Upper lobe of left lung (tissue), 6 donors: ENCODE data around the gene HECA. TPM values are rescaled to one million over a fixed set of nuclear protein-coding genes. Genes with fewer than 3 reads are reported as not detected.

Experiments used
- ATAC-seq, 2 donors: fragments of 200-7000 bp; cut with Tn5 transposase; one replicate each; pipeline ENCODE4 v1.9.1; 2022; ENCODE audit warnings: mild to moderate bottlenecking in 2 of 2, moderate library complexity in 2 of 2; ENCODE audit not compliant: low FRiP score in 2 of 2
- DNase-seq, 2 donors: peaks; one replicate each; pipeline ENCODE4 v3.0.0-alpha.2; 2019 to 2020
- H3K27ac ChIP-seq, 4 donors: fragments of 200-600 bp; sonication (generic); one replicate each; pipeline ENCODE4 v1.5.1; 2016 to 2019
- H3K27me3 ChIP-seq, 4 donors: fragments of 200-600 bp; sonication (generic); one replicate each; pipeline ENCODE4 v1.5.1; 2017 to 2019
- H3K36me3 ChIP-seq, 4 donors: fragments of 200-600 bp; sonication (generic); one replicate each; pipeline ENCODE4 v1.5.1; 2016 to 2019
- H3K4me1 ChIP-seq, 4 donors: fragments of 200-600 bp; sonication (generic); one replicate each; pipeline ENCODE4 v1.5.1; 2018 to 2019
- H3K4me3 ChIP-seq, 4 donors: fragments of 200-600 bp; sonication (generic); one replicate each; pipeline ENCODE4 v1.5.1; 2017 to 2019; ENCODE audit warnings: mild to moderate bottlenecking in 2 of 4, moderate library complexity in 1 of 4
- H3K9me3 ChIP-seq, 4 donors: fragments of 200-600 bp; sonication (generic); one replicate each; pipeline ENCODE4 v1.5.1; 2018 to 2019
- CTCF ChIP-seq, 6 experiments: fragments of 450-650 bp in 4 of 6; fragments of 200-600 bp in 2 of 6; sonication (generic) in 2 of 6; IDR thresholded peaks; one replicate each; pipeline ENCODE4 v1.5.1; 2016 to 2019; ENCODE audit warnings: antibody characterized with exemption in 6 of 6
- EP300 ChIP-seq, 4 donors: sonication (generic); formaldehyde crosslinking; IDR thresholded peaks; one replicate each; pipeline ENCODE4 v1.5.1; 2017; ENCODE audit warnings: antibody characterized with exemption in 4 of 4, control low read depth in 2 of 4
- POLR2A ChIP-seq, 4 donors: fragments of 450-650 bp; IDR thresholded peaks; one replicate each; pipeline ENCODE4 v1.5.1; 2016 to 2017; ENCODE audit warnings: antibody characterized with exemption in 4 of 4, mild to moderate bottlenecking in 2 of 4
- POLR2AphosphoS5 ChIP-seq, 2 donors: sonication (generic); formaldehyde crosslinking; IDR thresholded peaks; one replicate each; pipeline ENCODE4 v1.5.1; 2017; ENCODE audit warnings: antibody characterized with exemption in 2 of 2
- WGBS, 2 donors: methylation state at CpG; one replicate each; pipeline ENCODE4 v1.1.5; 2017 to 2018; 5-methylcytosine and 5-hydroxymethylcytosine counted together
- total RNA-seq, 6 donors: library from RNA; depleted of rRNA in 4 of 6; stranded (reverse); fragments of >200 nt in 4 of 6; gene quantifications; one replicate each; pipeline versions ENCODE4 v1.1.0 to v1.2.1, GENCODE V29; 2016 to 2021
- donor health status: DM: no; HTN: no; CAD: no; lungs with moderate emphysema.
- donor health status: DM: no; HTN: yes; CAD: no; lungs with severe emphysema.

HECA gene
- total RNA-seq, 6 donors from 2014 or later: 34.4 to 57.6 (median 41.2) TPM

- no peak overlapping the region for H3K4me3 ChIP-seq
- no peaks in the 10 kb centered on the region for H3K27me3 ChIP-seq
- DNase-seq (no peak), ATAC-seq (no peak)
- H3K9me3 ChIP-seq: no peaks in the 10 kb centered on the region
- TF ChIP-seq CTCF (IDR thresholded peaks at IDR 0.05) (no peak), POLR2A (IDR thresholded peaks at IDR 0.05) (no peak), POLR2AphosphoS5 (IDR thresholded peaks at IDR 0.05) (no peak), EP300 (IDR thresholded peaks at IDR 0.05) (no peak)
- no peak overlapping the region for H3K27ac ChIP-seq
- H3K36me3 ChIP-seq: peaks cover 0 to 54% (median 31%) of the 10 kb centered on the region in 4 donors
- peaks cover 0 to 11% (median 0%) of the 10 kb centered on the region in 4 donors for H3K4me1 ChIP-seq
Observed at GRCh38 chr6:139174961-139175360, 40.1 kb downstream of the HECA start.

- H3K4me1 ChIP-seq: peaks cover 0 to 11% (median 0%) of the 10 kb centered on the region in 4 donors
- WGBS, 2 donors: 56 to 67% methylated on average over 4 of the region's 4 CpGs
- H3K27me3 ChIP-seq: no peaks in the 10 kb centered on the region
- TF ChIP-seq POLR2A (IDR thresholded peaks at IDR 0.05) (no peak), CTCF (IDR thresholded peaks at IDR 0.05) (no peak), POLR2AphosphoS5 (IDR thresholded peaks at IDR 0.05) (no peak), EP300 (IDR thresholded peaks at IDR 0.05) (no peak)
- H3K27ac ChIP-seq: no peak overlapping the region
- no peaks in the 10 kb centered on the region for H3K9me3 ChIP-seq
- DNase-seq: no peak
- ATAC-seq: no peak
- no peak overlapping the region for H3K4me3 ChIP-seq
- H3K36me3 ChIP-seq: peaks cover 0 to 59% (median 31%) of the 10 kb centered on the region in 4 donors
Observed at GRCh38 chr6:139175389-139175948, 40.6 kb downstream of the HECA start.

GRCh38 chr6:139181236-139181635 lies 46.4 kb downstream of the HECA start:
- Histone ChIP-seq H3K27ac (no peak overlapping the region), H3K4me1 (no peaks in the 10 kb centered on the region), H3K36me3 (peaks cover 0 to 48% (median 19%) of the 10 kb centered on the region in 4 donors), H3K27me3 (no peaks in the 10 kb centered on the region), H3K4me3 (no peak overlapping the region), H3K9me3 (no peaks in the 10 kb centered on the region)
- no peak for TF ChIP-seq POLR2AphosphoS5 (IDR thresholded peaks at IDR 0.05)
- TF ChIP-seq CTCF (IDR thresholded peaks at IDR 0.05): no peak
- no peak for TF ChIP-seq POLR2A (IDR thresholded peaks at IDR 0.05)
- no peak for TF ChIP-seq EP300 (IDR thresholded peaks at IDR 0.05)
- ATAC-seq: no peak
- DNase-seq: no peak
- 98 to 99% methylated on average over 6 of the region's 6 CpGs for WGBS, 2 donors

- Histone ChIP-seq H3K27me3 (no peaks in the 10 kb centered on the region), H3K36me3 (peaks cover 0 to 20% (median 5%) of the 10 kb centered on the region in 4 donors), H3K27ac (no peak overlapping the region), H3K4me3 (no peak overlapping the region), H3K9me3 (no peaks in the 10 kb centered on the region), H3K4me1 (no peaks in the 10 kb centered on the region)
- TF ChIP-seq POLR2A (IDR thresholded peaks at IDR 0.05) (no peak), EP300 (IDR thresholded peaks at IDR 0.05) (no peak), CTCF (IDR thresholded peaks at IDR 0.05) (no peak), POLR2AphosphoS5 (IDR thresholded peaks at IDR 0.05) (no peak)
- no peak for ATAC-seq
- no peak for DNase-seq
- 89 to 91% methylated on average over 4 of the region's 4 CpGs for WGBS, 2 donors
Observed at GRCh38 chr6:139184047-139184446, 49.2 kb downstream of the HECA start.

DNA sequence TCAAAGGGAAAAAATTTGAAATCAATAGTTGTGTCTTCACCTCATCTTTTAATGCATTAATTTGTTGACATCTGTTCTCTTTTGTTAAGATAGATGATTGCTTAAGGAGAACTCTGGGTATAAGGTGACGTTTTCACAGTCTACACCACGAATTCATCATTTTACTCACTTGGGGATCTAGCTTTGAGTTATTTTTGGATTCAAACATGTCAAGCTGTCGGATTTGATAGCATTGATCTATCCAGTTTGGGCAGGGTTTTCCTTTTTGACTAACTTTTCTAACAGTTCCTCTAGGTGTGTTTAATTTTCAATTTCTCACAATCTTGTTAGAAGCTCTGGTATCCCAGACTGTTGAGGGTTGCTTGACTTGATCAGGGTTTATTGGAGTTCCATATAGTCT lies 49.6 kb downstream of the HECA start:
- no peak overlapping the region for H3K4me3 ChIP-seq
- H3K36me3 ChIP-seq: peaks cover 0 to 18% (median 4%) of the 10 kb centered on the region in 4 donors
- H3K27me3 ChIP-seq: no peaks in the 10 kb centered on the region
- no peak for TF ChIP-seq POLR2AphosphoS5 (IDR thresholded peaks at IDR 0.05)
- no peak for TF ChIP-seq CTCF (IDR thresholded peaks at IDR 0.05)
- TF ChIP-seq POLR2A (IDR thresholded peaks at IDR 0.05): no peak
- TF ChIP-seq EP300 (IDR thresholded peaks at IDR 0.05): no peak
- DNase-seq: no peak
- ATAC-seq: no peak
- no peaks in the 10 kb centered on the region for H3K9me3 ChIP-seq
- no peaks in the 10 kb centered on the region for H3K4me1 ChIP-seq
- H3K27ac ChIP-seq: no peak overlapping the region
- WGBS, 2 donors: 86% methylated on average over 3 of the region's 3 CpGs
